ENCODE measurements around the gene UBE3D.

Gene UBE3D

DNA sequence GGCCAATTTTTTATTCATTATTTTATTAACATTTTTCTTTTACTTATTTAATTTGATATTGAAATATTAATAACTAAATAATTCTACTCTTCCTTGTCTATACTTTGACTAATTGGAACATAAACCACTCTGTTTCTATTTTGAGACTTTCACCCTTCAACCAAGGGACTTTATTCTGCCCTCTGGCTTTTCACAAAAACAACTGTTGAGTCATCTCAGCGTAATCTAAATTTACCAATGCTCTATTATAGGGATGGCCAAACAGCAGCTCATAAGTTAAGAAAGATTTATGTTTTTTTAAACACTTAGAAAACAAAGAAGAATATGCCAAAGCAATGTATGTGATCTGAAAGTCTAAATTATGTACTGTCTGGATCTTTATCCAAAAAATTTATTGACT lies 48.5 kb upstream of the UBE3D start:
- ChIA-PET CTCF (interaction anchor here (0.6 to 1.2 kb wide), 2 partner anchors 47 to 80 kb away, joined by 3 to 4 read pairs; partner anchors contain the start of gene DOP1A), POLR2A (no interaction called here)
- Histone ChIP-seq H3K27ac (ENCODE audit: extremely low read depth, low read depth, low read length) (no peak overlapping the region), H3K36me3 (ENCODE audit: control insufficient read depth in 2 of 2, insufficient read depth in 1 of 2, low read length in 2 of 2) (peaks cover 14 to 40% of the 10 kb centered on the region in 2 experiments; a peak in 2 of 3 replicates), H3K4me3 (ENCODE audit: low read depth, low read length) (no peak overlapping the region), H3K9me3 (ENCODE audit: control insufficient read depth, insufficient read depth, low read depth, low read length) (no peaks in the 10 kb centered on the region), H3K4me1 (ENCODE audit: control insufficient read depth, insufficient read depth, low read length) (peaks cover 2% of the 10 kb centered on the region; the same call in 1 of the 2 replicates)
- no peak for TF ChIP-seq ZNF23 (tag by site-specific recombination; IDR thresholded peaks at IDR 0.05; ENCODE audit: borderline replicate concordance)
- TF ChIP-seq ZNF324 (tag by site-specific recombination; IDR thresholded peaks at IDR 0.05): no peak
- TF ChIP-seq, protein P1, sequence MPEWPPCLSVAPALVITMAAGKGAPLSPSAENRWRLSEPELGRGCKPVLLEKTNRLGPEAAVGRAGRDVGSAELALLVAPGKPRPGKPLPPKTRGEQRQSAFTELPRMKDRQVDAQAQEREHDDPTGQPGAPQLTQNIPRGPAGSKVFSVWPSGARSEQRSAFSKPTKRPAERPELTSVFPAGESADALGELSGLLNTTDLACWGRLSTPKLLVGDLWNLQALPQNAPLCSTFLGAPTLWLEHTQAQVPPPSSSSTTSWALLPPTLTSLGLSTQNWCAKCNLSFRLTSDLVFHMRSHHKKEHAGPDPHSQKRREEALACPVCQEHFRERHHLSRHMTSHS (tag by site-specific recombination; IDR thresholded peaks at IDR 0.05): no peak
- no peak for TF ChIP-seq ZNF112 (tag by site-specific recombination; IDR thresholded peaks at IDR 0.05)
- TF ChIP-seq SP7 (tag by site-specific recombination; IDR thresholded peaks at IDR 0.05): no peak
- TF ChIP-seq ZNF571 (tag by site-specific recombination; IDR thresholded peaks at IDR 0.05): no peak
- TF ChIP-seq ZBTB20 (tag by site-specific recombination; IDR thresholded peaks at IDR 0.05): no peak
- no peak for TF ChIP-seq ZNF48 (tag by site-specific recombination; IDR thresholded peaks at IDR 0.05)
- no peak for TF ChIP-seq KLF9 (tag by site-specific recombination; IDR thresholded peaks at IDR 0.05; ENCODE audit: low read depth)
- no peak for TF ChIP-seq ZNF221 (tag by site-specific recombination; IDR thresholded peaks at IDR 0.05; ENCODE audit: borderline replicate concordance)
- TF ChIP-seq ZNF202 (tag by site-specific recombination; IDR thresholded peaks at IDR 0.05; ENCODE audit: borderline replicate concordance): no peak
- TF ChIP-seq SALL2 (tag by site-specific recombination; IDR thresholded peaks at IDR 0.05; ENCODE audit: borderline replicate concordance): no peak
- TF ChIP-seq ZNF596 (tag by site-specific recombination; IDR thresholded peaks at IDR 0.05): no peak
- TF ChIP-seq, protein P2, sequence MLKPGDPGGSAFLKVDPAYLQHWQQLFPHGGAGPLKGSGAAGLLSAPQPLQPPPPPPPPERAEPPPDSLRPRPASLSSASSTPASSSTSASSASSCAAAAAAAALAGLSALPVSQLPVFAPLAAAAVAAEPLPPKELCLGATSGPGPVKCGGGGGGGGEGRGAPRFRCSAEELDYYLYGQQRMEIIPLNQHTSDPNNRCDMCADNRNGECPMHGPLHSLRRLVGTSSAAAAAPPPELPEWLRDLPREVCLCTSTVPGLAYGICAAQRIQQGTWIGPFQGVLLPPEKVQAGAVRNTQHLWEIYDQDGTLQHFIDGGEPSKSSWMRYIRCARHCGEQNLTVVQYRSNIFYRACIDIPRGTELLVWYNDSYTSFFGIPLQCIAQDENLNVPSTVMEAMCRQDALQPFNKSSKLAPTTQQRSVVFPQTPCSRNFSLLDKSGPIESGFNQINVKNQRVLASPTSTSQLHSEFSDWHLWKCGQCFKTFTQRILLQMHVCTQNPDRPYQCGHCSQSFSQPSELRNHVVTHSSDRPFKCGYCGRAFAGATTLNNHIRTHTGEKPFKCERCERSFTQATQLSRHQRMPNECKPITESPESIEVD (tag by site-specific recombination; IDR thresholded peaks at IDR 0.05): no peak
- TF ChIP-seq ZNF561 (tag by site-specific recombination; IDR thresholded peaks at IDR 0.05; ENCODE audit: borderline replicate concordance): no peak
- TF ChIP-seq ZNF560 (tag by site-specific recombination; IDR thresholded peaks at IDR 0.05; ENCODE audit: borderline replicate concordance): no peak

DNA sequence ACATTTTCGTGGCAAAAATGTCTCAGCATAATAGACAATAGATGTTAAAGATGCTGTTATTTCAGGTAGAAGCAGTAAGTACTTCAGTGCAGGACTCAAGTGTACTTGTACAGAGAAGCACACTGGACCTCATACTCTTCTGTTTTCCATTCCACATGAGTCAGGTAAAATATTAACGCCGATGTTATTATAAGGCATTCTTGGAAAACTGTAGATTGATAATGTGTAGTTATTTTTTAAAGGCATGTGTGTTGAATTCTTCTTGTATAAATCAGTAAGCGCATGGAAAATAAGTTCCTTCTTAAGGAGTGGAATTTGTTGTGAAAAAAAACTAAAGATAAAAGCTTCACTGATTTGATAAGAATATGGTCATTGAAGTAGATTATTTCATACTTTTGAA lies 47.6 kb upstream of the UBE3D start:
- no peak overlapping the region for H3K27ac ChIP-seq (ENCODE audit: extremely low read depth, low read depth, low read length)
- peaks cover 14 to 43% of the 10 kb centered on the region in 2 experiments for H3K36me3 ChIP-seq (ENCODE audit: control insufficient read depth in 2 of 2, insufficient read depth in 1 of 2, low read length in 2 of 2)
- H3K4me1 ChIP-seq (ENCODE audit: control insufficient read depth, insufficient read depth, low read length): peaks cover 2% of the 10 kb centered on the region; the same call in 1 of the 2 replicates
- ChIA-PET CTCF (no interaction called here), POLR2A (no interaction called here)
- H3K4me3 ChIP-seq (ENCODE audit: low read depth, low read length): no peak overlapping the region
- no peaks in the 10 kb centered on the region for H3K9me3 ChIP-seq (ENCODE audit: control insufficient read depth, insufficient read depth, low read depth, low read length)
- TF ChIP-seq ZNF510 (tag by site-specific recombination; IDR thresholded peaks at IDR 0.05; ENCODE audit: insufficient replicate concordance): no peak
- TF ChIP-seq, protein P3, sequence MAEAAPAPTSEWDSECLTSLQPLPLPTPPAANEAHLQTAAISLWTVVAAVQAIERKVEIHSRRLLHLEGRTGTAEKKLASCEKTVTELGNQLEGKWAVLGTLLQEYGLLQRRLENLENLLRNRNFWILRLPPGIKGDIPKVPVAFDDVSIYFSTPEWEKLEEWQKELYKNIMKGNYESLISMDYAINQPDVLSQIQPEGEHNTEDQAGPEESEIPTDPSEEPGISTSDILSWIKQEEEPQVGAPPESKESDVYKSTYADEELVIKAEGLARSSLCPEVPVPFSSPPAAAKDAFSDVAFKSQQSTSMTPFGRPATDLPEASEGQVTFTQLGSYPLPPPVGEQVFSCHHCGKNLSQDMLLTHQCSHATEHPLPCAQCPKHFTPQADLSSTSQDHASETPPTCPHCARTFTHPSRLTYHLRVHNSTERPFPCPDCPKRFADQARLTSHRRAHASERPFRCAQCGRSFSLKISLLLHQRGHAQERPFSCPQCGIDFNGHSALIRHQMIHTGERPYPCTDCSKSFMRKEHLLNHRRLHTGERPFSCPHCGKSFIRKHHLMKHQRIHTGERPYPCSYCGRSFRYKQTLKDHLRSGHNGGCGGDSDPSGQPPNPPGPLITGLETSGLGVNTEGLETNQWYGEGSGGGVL (tag by site-specific recombination; IDR thresholded peaks at IDR 0.05): no peak
- TF ChIP-seq, protein P4, sequence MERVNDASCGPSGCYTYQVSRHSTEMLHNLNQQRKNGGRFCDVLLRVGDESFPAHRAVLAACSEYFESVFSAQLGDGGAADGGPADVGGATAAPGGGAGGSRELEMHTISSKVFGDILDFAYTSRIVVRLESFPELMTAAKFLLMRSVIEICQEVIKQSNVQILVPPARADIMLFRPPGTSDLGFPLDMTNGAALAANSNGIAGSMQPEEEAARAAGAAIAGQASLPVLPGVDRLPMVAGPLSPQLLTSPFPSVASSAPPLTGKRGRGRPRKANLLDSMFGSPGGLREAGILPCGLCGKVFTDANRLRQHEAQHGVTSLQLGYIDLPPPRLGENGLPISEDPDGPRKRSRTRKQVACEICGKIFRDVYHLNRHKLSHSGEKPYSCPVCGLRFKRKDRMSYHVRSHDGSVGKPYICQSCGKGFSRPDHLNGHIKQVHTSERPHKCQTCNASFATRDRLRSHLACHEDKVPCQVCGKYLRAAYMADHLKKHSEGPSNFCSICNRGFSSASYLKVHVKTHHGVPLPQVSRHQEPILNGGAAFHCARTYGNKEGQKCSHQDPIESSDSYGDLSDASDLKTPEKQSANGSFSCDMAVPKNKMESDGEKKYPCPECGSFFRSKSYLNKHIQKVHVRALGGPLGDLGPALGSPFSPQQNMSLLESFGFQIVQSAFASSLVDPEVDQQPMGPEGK (tag by site-specific recombination; IDR thresholded peaks at IDR 0.05): no peak
- TF ChIP-seq, protein P5, sequence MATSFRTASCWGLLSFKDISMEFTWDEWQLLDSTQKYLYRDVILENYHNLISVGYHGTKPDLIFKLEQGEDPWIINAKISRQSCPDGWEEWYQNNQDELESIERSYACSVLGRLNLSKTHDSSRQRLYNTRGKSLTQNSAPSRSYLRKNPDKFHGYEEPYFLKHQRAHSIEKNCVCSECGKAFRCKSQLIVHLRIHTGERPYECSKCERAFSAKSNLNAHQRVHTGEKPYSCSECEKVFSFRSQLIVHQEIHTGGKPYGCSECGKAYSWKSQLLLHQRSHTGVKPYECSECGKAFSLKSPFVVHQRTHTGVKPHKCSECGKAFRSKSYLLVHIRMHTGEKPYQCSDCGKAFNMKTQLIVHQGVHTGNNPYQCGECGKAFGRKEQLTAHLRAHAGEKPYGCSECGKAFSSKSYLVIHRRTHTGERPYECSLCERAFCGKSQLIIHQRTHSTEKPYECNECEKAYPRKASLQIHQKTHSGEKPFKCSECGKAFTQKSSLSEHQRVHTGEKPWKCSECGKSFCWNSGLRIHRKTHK (tag by site-specific recombination; IDR thresholded peaks at IDR 0.05): no peak
- no peak for TF ChIP-seq ZNF629 (tag by site-specific recombination; IDR thresholded peaks at IDR 0.05)
- TF ChIP-seq ZNF19 (tag by site-specific recombination; IDR thresholded peaks at IDR 0.05; ENCODE audit: low read depth): no peak
- no peak for TF ChIP-seq ZNF747 (tag by site-specific recombination; IDR thresholded peaks at IDR 0.05)
- TF ChIP-seq ZNF10 (tag by site-specific recombination; IDR thresholded peaks at IDR 0.05): no peak
- no peak for TF ChIP-seq ZEB2 (tag by site-specific recombination; IDR thresholded peaks at IDR 0.05)
- TF ChIP-seq ZNF354C (tag by site-specific recombination; IDR thresholded peaks at IDR 0.05; ENCODE audit: borderline replicate concordance, low read depth): no peak
- no peak for TF ChIP-seq SP3 (tag by site-specific recombination; IDR thresholded peaks at IDR 0.05)

Data from HEK293 (cell line).